ENCODE results near the gene UVRAG. TPM values are rescaled to one million over a fixed set of nuclear protein-coding genes. Genes with fewer than 3 reads are reported as not detected.

The UVRAG gene
- total and polyA plus RNA-seq, 4 donors, result 8.7 to 53.2 (median 18.3) TPM

DNA sequence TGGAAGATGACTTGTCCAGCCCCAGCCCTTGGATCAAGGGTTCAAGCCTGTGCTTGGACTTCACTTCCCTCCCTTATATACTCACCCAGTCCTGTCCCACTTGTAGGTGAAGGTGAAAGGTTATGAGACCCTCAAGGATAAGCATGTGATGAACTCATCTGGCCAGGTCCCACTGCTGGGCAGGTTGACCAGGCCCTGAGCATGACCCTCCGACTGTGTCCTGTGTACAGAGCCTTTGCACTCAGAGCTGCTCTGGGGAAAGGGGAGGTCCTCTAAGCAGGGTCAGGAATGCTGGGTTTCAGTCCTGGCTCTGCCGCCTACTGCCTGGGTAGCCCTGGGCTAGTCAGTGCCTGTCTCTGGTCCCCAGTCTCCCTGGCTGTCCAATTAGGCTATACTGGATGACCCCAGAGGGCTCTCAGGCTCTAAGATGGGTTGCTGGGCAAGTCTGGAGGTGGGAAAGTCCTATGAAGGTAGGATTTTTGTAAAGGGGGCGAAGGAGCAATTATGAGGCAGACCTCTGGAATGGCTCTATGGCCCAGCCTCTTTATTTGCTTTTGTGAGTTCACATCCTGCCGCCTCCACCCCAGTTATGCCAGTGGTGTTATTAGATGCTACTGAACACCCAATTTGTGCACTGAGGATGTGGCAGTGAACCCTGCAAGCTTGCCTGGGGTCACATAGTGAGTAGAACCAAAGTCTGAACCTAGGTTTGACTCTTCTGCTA is 32.3 kb upstream of the UVRAG start:
- Histone ChIP-seq H3K4me1 (ENCODE audit: control insufficient read depth in 5 of 5, insufficient read depth in 5 of 5, low read length in 5 of 5) (no peaks in the 10 kb centered on the region), H3K27me3 (ENCODE audit: control insufficient read depth in 3 of 3, insufficient read depth in 3 of 3, low read length in 2 of 3) (peaks cover 0 to 4% (median 0%) of the 10 kb centered on the region in 3 donors), H3K36me3 (ENCODE audit: control insufficient read depth in 4 of 4, insufficient read depth in 4 of 4, low read length in 4 of 4) (no peaks in the 10 kb centered on the region), H3K9ac (ENCODE audit: insufficient read depth in 1 of 2, low read length in 2 of 2) (no peak overlapping the region), H3K9me3 (ENCODE audit: control insufficient read depth in 4 of 4, insufficient read depth in 3 of 4, low read length in 3 of 4) (no peaks in the 10 kb centered on the region), H3K4me3 (no peak overlapping the region), H3K27ac (ENCODE audit: low read depth in 1 of 2, low read length in 1 of 2) (no peak overlapping the region)
- ATAC-seq (ENCODE audit: insufficient read depth, low FRiP score) (no peak), DNase-seq (no peak)
- TF ChIP-seq, protein P1, sequence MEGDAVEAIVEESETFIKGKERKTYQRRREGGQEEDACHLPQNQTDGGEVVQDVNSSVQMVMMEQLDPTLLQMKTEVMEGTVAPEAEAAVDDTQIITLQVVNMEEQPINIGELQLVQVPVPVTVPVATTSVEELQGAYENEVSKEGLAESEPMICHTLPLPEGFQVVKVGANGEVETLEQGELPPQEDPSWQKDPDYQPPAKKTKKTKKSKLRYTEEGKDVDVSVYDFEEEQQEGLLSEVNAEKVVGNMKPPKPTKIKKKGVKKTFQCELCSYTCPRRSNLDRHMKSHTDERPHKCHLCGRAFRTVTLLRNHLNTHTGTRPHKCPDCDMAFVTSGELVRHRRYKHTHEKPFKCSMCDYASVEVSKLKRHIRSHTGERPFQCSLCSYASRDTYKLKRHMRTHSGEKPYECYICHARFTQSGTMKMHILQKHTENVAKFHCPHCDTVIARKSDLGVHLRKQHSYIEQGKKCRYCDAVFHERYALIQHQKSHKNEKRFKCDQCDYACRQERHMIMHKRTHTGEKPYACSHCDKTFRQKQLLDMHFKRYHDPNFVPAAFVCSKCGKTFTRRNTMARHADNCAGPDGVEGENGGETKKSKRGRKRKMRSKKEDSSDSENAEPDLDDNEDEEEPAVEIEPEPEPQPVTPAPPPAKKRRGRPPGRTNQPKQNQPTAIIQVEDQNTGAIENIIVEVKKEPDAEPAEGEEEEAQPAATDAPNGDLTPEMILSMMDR (IDR thresholded peaks at IDR 0.05; ENCODE audit: control extremely low read depth, extremely low read depth), result no peak
- 95 to 98% methylated on average over 4 of the region's 4 CpGs for WGBS, 2 donors

DNA sequence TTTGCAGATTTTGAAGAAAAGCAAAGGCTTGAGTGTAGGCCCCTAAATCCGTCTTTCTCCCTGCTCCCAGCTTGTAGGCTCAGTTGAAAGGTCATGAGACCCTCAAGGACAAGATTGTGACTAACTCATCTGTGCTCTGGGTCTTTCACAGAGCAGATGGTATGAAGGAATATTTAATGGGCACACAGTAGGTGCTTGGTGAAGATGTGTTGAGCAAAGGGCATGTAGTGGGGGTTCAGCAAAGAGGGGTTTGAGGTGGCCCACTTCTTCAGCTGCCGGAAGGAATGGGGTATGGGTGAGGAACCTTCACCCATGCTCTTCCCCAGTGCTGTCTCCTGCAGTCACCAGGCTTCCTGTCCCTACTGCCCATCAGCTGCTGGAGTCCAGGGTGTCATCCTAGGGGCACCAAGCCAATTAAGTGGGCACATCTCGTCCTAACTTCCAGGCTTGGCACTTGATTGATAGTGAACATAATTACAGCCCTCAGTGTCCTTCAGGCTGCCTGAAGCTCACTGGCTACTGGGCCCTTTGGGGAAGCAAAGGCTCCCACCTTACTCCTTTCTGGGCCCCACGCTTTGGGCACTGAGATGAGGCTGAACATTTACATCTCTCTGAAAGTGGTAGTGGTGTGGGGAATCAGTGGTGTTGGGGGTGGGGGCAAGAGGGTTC is 31.5 kb upstream of the UVRAG start:
- Histone ChIP-seq H3K4me3 (no peak overlapping the region), H3K27ac (ENCODE audit: low read depth in 1 of 2, low read length in 1 of 2) (no peak overlapping the region), H3K27me3 (ENCODE audit: control insufficient read depth in 3 of 3, insufficient read depth in 3 of 3, low read length in 2 of 3) (peaks cover 0 to 4% (median 0%) of the 10 kb centered on the region in 3 donors), H3K36me3 (ENCODE audit: control insufficient read depth in 4 of 4, insufficient read depth in 4 of 4, low read length in 4 of 4) (no peaks in the 10 kb centered on the region), H3K4me1 (ENCODE audit: control insufficient read depth in 5 of 5, insufficient read depth in 5 of 5, low read length in 5 of 5) (no peaks in the 10 kb centered on the region), H3K9me3 (ENCODE audit: control insufficient read depth in 4 of 4, insufficient read depth in 3 of 4, low read length in 3 of 4) (no peaks in the 10 kb centered on the region), H3K9ac (ENCODE audit: insufficient read depth in 1 of 2, low read length in 2 of 2) (no peak overlapping the region)
- 91% methylated on average over 4 of the region's 4 CpGs for WGBS, 2 donors
- TF ChIP-seq, protein P1 (IDR thresholded peaks at IDR 0.05; ENCODE audit: control extremely low read depth, extremely low read depth), result no peak
- ATAC-seq (ENCODE audit: insufficient read depth, low FRiP score), result no peak
- DNase-seq, result no peak

DNA sequence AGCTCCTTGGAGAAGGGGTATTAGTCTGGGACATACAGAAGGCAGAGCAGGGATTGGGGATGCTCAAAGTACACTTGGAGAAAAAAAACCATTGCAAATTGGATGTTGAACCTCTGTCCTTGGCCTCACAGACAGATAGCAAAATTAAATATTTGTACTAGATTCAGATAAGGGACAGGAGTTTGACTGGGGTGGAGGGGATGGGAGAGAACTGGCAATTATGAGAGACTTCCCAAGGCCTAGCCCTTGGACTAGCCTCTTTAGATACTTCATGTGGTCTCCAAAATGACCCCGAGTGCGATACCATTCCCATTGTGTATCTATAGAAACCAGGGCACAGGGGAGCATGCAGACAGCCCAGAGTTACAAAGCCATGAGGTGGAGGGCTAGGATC is 30.9 kb upstream of the UVRAG start:
- 97% methylated on average over 2 of the region's 2 CpGs for WGBS, 2 donors
- H3K4me3 ChIP-seq, result no peak overlapping the region
- ATAC-seq (ENCODE audit: insufficient read depth, low FRiP score), result no peak

More for the DNA sequence above, 30.9 kb upstream of the UVRAG start:
- Histone ChIP-seq H3K27ac (ENCODE audit: low read depth in 1 of 2, low read length in 1 of 2) (no peak overlapping the region), H3K4me1 (ENCODE audit: control insufficient read depth in 5 of 5, insufficient read depth in 5 of 5, low read length in 5 of 5) (no peaks in the 10 kb centered on the region), H3K36me3 (ENCODE audit: control insufficient read depth in 4 of 4, insufficient read depth in 4 of 4, low read length in 4 of 4) (no peaks in the 10 kb centered on the region), H3K9me3 (ENCODE audit: control insufficient read depth in 4 of 4, insufficient read depth in 3 of 4, low read length in 3 of 4) (no peaks in the 10 kb centered on the region), H3K27me3 (ENCODE audit: control insufficient read depth in 3 of 3, insufficient read depth in 3 of 3, low read length in 2 of 3) (peaks cover 0 to 4% (median 0%) of the 10 kb centered on the region in 3 donors), H3K9ac (ENCODE audit: insufficient read depth in 1 of 2, low read length in 2 of 2) (no peak overlapping the region)
- TF ChIP-seq, protein P1 (IDR thresholded peaks at IDR 0.05; ENCODE audit: control extremely low read depth, extremely low read depth), result no peak
- no peak for DNase-seq

Data from lung (tissue), 12 donors.